ENCODE data around the gene HEG1.

The HEG1 gene

DNA sequence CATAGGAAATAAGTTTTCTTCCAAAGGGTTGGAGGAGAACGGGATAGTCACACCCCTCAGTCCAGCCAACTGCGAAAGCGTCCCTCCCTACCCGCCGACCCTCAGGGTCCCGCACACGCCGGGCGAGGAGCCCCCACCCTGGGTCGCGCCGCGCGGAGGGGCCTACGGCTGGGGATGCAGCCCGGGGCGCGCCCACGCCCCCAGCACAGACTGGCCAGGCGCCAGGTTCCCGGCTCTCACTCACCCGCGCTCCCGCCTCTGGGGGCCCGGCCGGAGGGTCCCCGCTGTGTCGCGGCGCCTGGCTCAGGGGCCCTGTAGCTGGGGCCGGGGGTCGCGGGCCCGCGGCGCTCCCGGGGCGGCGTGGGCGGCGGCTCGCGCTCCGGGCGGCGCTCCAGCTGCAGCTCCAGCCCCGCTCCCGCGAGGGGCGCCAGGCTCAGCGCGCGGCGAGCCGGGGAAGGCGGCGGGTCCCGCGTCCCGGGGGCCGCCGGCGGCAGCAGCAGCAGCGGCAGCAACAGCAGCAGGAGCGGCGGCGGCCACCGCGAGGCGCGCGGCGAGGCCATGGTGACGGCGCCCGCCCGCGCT is 375 bp downstream of the HEG1 start:
- TF ChIP-seq TCF4 (CRISPR knock-in tag; IDR thresholded peaks at IDR 0.05; ENCODE audit: borderline replicate concordance) (no peak), ZC3H10 (CRISPR knock-in tag; IDR thresholded peaks at IDR 0.05) (no peak)
- TF ChIP-seq, protein P1, sequence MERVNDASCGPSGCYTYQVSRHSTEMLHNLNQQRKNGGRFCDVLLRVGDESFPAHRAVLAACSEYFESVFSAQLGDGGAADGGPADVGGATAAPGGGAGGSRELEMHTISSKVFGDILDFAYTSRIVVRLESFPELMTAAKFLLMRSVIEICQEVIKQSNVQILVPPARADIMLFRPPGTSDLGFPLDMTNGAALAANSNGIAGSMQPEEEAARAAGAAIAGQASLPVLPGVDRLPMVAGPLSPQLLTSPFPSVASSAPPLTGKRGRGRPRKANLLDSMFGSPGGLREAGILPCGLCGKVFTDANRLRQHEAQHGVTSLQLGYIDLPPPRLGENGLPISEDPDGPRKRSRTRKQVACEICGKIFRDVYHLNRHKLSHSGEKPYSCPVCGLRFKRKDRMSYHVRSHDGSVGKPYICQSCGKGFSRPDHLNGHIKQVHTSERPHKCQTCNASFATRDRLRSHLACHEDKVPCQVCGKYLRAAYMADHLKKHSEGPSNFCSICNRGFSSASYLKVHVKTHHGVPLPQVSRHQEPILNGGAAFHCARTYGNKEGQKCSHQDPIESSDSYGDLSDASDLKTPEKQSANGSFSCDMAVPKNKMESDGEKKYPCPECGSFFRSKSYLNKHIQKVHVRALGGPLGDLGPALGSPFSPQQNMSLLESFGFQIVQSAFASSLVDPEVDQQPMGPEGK (CRISPR knock-in tag; IDR thresholded peaks at IDR 0.05; ENCODE audit: borderline replicate concordance), result no peak
- ATAC-seq, result peak; percentile 2

DNA sequence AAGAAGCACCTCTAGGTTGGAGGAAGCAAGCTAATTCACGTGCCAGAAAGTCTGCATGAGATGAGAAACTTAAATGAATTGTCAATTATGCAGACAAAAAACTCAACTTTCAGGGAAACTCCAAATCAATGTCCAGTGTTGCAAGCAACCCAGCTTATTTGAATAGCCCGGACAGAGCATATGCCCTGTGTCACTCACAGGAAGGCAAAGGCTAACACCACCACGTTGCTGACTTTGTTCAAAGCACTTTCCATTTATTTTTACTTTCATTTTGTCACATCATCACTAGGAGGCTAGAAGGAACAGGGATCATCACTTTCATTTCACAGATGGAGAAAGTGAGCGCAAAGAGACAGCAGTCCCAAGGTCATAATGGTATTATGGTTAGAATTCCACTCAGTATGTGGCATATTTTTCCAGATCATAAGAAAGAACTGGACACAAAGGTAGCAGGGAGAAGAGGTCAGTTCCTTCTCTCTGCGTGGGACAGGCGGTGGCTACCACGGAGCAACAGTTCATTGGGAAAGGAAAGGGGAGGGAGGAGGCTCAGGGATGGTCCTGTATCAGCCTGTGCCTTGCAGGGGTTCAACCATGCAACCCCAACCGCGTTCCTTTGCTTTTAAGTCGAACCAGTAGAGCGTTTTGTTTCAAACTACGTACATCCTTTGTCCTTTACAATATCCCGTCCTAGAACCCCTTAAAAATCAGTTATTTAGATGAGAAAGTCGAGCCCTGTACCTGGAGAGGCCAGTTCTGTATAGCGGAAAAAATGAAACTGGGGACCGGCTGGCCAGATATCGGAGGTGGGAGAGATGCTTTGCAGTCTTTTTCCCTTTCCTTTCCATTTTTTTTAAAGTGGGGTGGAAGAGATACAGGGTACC is 1.1 kb downstream of the HEG1 start:
- TF ChIP-seq, protein P2, sequence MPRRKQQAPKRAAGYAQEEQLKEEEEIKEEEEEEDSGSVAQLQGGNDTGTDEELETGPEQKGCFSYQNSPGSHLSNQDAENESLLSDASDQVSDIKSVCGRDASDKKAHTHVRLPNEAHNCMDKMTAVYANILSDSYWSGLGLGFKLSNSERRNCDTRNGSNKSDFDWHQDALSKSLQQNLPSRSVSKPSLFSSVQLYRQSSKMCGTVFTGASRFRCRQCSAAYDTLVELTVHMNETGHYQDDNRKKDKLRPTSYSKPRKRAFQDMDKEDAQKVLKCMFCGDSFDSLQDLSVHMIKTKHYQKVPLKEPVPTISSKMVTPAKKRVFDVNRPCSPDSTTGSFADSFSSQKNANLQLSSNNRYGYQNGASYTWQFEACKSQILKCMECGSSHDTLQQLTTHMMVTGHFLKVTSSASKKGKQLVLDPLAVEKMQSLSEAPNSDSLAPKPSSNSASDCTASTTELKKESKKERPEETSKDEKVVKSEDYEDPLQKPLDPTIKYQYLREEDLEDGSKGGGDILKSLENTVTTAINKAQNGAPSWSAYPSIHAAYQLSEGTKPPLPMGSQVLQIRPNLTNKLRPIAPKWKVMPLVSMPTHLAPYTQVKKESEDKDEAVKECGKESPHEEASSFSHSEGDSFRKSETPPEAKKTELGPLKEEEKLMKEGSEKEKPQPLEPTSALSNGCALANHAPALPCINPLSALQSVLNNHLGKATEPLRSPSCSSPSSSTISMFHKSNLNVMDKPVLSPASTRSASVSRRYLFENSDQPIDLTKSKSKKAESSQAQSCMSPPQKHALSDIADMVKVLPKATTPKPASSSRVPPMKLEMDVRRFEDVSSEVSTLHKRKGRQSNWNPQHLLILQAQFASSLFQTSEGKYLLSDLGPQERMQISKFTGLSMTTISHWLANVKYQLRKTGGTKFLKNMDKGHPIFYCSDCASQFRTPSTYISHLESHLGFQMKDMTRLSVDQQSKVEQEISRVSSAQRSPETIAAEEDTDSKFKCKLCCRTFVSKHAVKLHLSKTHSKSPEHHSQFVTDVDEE (CRISPR knock-in tag; IDR thresholded peaks at IDR 0.05), result no peak
- no peak for TF ChIP-seq GLIS3 (CRISPR knock-in tag; IDR thresholded peaks at IDR 0.05)
- no peak for TF ChIP-seq TCF4 (CRISPR knock-in tag; IDR thresholded peaks at IDR 0.05; ENCODE audit: borderline replicate concordance)
- TF ChIP-seq, protein P3, sequence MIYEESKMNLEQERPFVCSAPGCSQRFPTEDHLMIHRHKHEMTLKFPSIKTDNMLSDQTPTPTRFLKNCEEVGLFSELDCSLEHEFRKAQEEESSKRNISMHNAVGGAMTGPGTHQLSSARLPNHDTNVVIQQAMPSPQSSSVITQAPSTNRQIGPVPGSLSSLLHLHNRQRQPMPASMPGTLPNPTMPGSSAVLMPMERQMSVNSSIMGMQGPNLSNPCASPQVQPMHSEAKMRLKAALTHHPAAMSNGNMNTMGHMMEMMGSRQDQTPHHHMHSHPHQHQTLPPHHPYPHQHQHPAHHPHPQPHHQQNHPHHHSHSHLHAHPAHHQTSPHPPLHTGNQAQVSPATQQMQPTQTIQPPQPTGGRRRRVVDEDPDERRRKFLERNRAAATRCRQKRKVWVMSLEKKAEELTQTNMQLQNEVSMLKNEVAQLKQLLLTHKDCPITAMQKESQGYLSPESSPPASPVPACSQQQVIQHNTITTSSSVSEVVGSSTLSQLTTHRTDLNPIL (CRISPR knock-in tag; IDR thresholded peaks at IDR 0.05; ENCODE audit: low read depth), result no peak
- no peak for TF ChIP-seq ARNTL (CRISPR knock-in tag; IDR thresholded peaks at IDR 0.05; ENCODE audit: borderline replicate concordance, low read depth)
- TF ChIP-seq RARB (CRISPR knock-in tag; IDR thresholded peaks at IDR 0.05), result no peak
- TF ChIP-seq ZC3H10 (CRISPR knock-in tag; IDR thresholded peaks at IDR 0.05), result no peak
- TF ChIP-seq PPARA (CRISPR knock-in tag; IDR thresholded peaks at IDR 0.05; ENCODE audit: borderline replicate concordance), result no peak
- TF ChIP-seq ESRRG (CRISPR knock-in tag; IDR thresholded peaks at IDR 0.05), result no peak
- no peak for TF ChIP-seq ISL1 (CRISPR knock-in tag; IDR thresholded peaks at IDR 0.05)
- no peak for TF ChIP-seq SNAI2 (CRISPR knock-in tag; IDR thresholded peaks at IDR 0.05)
- TF ChIP-seq OSR1 (CRISPR knock-in tag; IDR thresholded peaks at IDR 0.05), result no peak
- TF ChIP-seq, protein P4, sequence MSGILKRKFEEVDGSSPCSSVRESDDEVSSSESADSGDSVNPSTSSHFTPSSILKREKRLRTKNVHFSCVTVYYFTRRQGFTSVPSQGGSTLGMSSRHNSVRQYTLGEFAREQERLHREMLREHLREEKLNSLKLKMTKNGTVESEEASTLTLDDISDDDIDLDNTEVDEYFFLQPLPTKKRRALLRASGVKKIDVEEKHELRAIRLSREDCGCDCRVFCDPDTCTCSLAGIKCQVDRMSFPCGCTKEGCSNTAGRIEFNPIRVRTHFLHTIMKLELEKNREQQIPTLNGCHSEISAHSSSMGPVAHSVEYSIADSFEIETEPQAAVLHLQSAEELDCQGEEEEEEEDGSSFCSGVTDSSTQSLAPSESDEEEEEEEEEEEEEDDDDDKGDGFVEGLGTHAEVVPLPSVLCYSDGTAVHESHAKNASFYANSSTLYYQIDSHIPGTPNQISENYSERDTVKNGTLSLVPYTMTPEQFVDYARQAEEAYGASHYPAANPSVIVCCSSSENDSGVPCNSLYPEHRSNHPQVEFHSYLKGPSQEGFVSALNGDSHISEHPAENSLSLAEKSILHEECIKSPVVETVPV (CRISPR knock-in tag; IDR thresholded peaks at IDR 0.05), result no peak
- TF ChIP-seq ZFP30 (CRISPR knock-in tag; IDR thresholded peaks at IDR 0.05), result no peak
- TF ChIP-seq, protein P1 (CRISPR knock-in tag; IDR thresholded peaks at IDR 0.05; ENCODE audit: borderline replicate concordance), result no peak
- ATAC-seq, result peak; percentile 55

DNA sequence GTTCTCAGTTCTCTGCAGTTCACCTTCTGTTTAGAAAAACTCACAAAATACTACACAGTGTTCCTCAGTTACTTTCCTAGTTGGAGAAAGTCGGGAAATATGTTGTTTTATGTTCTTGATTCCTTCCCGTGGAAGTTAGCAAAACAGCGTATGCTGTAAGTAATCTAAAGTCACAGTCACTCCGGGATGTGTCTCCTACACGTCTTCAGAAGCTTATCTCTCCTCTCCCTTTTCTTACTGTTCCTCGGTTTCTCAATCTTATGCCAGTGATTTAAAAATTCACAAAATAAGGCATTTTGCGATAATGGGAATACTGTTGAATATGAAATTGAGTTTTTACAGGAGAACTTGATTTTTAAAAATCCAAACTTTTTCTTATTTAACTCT is 1.7 kb downstream of the HEG1 start:
- no peak for ATAC-seq
- TF ChIP-seq ZNF565 (CRISPR knock-in tag; conservative IDR thresholded peaks at IDR 0.05; ENCODE audit: low read depth) (no peak), ZC3H10 (CRISPR knock-in tag; IDR thresholded peaks at IDR 0.05) (no peak)
- TF ChIP-seq, protein P4 (CRISPR knock-in tag; IDR thresholded peaks at IDR 0.05), result no peak

Data from SK-N-SH treated with all-trans-retinoic acid at 6 μM for 48 hours (cell line).